HG03108 (cell line): ENCODE results near the gene RHOC.
"Not testable (repeated sequence)": the region's sequence is repeated elsewhere in the genome, so short reads cannot be mapped to it uniquely, and the experiment has no call there.

Experiments used
- ATAC-seq: cut with Tn5 transposase; IDR thresholded peaks from one replicate; pipeline ENCODE4 v1.9.1; 2021; ENCODE audit warnings: moderate library complexity; ENCODE audit not compliant: unreplicated experiment

The RHOC gene

GRCh38 chr1:112706505-112707220 lies at the start of gene RHOC:
Gene RHOC, minus strand, starts transcription at chr1:112707127. Its CDS starts 3,328 bp downstream, at chr1:112703799.
- peak; percentile 55 for ATAC-seq

GRCh38 chr1:112754116-112754628 lies 47.2 kb upstream of the RHOC start:
- no peak for ATAC-seq

DNA sequence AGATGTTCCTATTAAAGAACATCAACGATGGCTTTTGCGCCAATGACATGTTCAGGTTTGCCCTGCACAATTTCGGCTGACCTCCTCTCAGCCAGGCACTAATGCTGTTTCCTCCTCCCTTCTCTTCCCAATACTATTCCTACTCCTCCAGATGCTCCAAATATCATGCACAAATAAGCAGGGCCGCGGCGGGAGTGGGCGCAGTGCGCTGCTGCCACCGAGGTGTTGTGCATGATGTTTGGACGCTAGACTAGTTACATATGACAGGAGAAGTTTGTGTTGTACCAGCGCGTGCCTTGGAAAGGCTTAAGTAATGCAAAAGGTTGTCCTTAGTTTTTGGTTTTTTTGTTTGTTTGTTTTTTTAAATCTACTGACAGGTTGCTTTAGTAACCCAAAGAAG lies 41.5 kb upstream of the RHOC start:
- ATAC-seq = no peak

- ATAC-seq = no peak
These were observed 37.2 kb upstream of the RHOC start for GRCh38 chr1:112744009-112744578.

GRCh38 chr1:112743174-112744008 lies 36.5 kb upstream of the RHOC start:
- no peak for ATAC-seq

DNA sequence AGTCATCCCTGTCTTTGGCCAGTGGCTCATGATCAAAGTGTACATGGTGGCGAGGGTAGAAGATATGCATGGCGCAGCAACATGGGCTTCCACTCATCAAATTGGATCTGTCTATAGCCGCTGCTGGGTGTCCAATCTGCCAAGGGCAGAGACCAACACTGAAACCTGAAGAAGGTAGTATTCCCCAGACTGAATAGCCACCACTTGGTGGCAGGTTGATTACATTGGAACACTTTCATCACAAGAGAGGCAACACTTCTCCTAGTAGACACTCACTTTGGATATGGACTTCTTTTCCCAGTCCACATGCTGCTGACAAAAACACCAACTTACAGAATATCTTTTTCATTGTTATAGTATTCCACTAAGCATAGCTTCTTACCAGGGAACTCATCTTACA lies 30.6 kb upstream of the RHOC start:
- no peak for ATAC-seq

DNA sequence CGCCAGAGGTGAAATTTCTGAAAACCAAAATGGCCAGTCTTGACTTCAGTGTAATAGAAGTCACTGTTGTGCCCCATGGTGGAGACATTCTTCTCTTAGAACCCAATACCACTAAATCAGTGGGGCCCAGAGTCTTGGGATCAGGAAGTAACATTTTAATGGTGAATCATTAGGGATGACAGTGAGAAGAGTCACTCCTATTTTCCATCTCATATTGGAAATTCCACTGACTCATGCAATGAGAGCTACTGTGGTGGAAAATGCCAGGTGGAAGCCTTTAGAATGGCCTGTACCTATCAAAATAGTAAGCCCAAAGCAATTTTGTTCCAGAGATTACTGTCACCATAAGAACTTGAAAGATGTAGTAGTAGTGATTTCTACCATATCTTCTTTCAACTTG lies 28.8 kb upstream of the RHOC start:
- ATAC-seq = no peak

GRCh38 chr1:112731451-112731850 lies 24.5 kb upstream of the RHOC start:
- no peak for ATAC-seq

DNA sequence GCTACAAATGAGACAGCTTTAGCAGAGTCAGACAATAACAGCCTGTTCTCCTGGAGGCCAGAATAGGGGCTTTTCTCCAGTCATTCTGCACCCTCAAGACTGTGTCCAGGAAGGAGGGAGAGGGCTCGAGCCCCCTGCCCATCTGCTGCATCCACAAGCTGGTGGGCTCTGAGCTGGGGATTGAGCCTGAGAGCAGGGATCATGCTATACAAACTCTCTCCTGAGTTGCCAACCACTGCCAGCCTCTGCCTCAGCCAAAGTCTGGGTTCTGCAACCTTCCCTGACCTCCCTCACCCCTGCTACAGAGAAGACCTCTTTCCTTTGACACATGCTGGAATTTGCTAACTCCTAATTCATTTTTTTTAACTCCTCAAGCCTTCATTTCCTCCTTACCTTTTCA lies 23.0 kb upstream of the RHOC start:
- no peak for ATAC-seq

DNA sequence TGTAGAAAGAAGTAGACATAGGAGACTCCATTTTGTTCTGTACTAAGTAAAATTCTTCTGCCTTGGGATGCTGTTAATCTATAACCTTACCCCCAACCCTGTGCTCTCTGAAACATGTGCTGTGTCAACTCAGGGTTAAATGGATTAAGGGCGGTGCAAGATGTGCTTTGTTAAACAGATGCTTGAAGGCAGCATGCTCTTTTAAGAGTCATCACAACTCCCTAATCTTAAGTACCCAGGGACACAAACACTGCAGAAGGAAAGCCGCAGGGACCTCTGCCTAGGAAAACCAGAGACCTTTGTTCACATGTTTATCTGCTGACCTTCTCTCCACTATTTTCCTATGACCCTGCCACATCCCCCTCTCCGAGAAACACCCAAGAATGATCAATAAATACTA lies 22.1 kb upstream of the RHOC start:
- ATAC-seq = not testable (repeated sequence)

DNA sequence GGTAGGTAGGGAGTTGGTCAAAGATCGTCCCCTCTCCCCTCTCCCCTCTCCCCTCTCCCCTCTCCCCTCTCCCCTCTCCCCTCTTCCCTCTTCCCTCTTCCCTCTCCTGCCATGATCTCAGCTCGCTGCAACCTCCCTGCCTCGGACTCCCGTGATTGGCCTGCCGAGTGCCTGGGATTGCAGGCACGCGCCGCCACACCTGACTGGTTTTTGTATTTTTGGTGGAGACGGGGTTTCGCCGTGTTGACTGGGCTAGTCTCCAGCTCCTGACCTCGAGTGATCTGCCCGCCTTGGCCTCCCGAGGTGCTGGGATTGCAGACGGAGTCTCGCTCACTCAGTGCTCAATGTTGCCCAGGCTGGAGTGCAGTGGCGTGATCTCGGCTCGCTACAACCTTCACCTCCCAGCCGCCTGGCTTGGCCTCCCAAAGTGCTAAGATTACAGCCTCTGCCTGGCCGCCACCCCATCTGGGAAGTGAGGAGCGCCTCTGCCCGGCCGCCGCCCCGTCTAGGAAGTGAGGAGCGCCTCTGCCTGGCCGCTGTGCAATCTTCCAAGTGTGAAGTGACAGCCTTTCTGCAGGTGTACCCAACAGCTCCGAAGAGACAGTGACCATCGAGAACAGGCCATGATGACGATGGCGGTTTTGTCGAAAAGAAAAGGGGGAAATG lies 21.5 kb upstream of the RHOC start:
- not testable (repeated sequence) for ATAC-seq

DNA sequence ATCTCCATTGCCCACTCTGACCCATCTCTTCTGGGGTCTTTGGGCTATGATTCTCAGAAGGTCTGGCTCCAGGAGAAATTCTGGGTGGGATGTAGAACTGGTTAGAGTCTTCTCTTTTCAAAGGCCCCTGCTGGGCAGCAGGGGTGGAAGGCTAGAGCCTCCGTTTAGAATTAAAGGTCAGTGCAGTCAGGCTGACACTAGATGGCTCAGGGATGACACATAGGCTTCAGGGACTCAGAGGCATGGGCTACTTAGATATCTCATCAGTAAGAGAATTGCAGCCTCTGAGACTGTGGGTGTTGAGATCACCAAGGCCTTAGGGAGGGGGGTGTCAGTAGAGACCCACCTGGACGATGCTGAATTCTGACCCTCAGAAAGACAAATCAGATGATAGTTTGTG lies 20.8 kb upstream of the RHOC start:
- ATAC-seq = no peak

DNA sequence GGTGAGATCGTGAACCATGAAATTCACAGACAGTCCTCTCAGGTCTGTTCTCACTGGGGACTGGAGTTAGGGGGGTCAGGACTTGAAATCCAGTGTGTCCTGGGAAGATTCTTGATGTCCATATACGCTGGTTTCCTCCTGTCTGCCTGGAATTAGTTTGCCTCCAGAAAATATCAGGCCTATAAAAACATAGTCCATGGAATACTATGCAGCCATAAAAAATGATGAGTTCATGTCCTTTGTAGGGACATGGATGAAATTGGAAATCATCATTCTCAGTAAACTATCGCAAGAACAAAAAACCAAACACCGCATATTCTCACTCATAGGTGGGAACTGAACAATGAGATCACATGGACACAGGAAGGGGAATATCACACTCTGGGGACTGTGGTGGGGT lies 17.3 kb upstream of the RHOC start:
- not testable (repeated sequence) for ATAC-seq

- no peak for ATAC-seq
These were observed 16.5 kb upstream of the RHOC start for GRCh38 chr1:112723511-112723839.

DNA sequence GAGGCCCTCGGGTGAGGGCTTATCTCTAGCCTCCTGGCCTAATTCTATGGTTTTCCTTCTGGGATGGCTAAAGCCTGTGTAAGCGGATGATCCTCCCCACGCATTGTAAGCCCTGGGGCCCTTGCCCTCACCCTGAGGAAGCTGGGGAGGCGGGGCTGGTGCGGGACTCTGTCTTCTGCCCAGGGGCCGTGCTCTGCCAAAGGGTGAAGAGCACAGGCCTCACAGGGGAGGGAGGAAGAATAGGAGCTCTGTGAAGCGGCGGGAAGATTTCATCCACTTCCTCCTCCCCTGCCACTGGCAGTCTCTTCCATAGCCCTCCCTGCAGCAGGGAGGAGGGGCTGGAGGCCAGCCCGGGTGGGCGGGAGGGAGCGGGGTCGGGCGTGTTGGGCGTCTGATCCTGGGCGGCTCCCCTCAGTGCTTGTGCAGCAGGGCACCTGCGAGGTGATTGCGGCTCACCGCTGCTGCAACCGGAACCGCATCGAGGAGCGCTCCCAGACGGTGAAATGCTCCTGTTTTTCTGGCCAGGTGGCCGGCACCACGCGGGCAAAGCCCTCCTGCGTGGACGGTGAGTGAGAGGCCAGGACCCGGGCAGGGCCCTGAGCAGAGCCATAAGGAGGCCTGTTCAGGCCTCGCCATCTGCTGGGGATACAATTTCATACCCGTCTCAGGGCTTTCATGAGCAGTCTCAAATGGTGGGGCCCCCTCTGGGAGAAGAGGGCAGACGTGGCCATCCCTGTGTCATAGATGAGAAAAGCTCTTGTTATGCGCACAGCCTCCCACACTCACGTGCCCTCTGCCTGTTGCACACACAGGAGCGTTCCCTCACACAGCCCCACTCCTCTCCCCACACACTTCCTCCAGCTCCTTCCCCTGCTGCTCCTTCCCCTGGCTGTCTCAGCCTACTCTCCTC lies 15.9 kb upstream of the RHOC start:
- no peak for ATAC-seq

DNA sequence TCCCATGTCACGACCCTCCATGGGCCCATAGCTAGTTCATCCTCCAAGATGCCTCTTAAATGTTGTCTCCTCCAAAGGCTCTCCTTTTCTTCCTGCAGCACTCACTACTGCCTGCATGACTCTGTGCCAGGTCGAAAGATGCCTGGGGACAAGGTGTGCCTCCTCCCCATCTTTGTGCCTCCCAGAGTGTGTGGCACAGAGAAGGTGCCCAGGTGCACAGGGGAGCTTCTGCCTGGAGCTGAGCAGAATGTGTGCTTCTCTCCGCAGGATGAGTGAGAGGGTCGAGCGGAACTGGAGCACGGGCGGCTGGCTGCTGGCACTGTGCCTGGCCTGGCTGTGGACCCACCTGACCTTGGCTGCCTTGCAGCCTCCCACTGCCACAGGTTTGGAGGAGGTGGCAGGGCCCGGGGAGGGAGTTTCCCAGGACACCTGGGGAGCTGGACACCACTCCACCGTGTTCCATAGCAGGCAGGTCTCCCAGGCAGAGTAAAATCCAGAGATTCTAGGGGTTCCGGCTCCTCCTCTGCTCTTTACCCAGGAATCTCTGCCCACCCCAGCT lies 15.1 kb upstream of the RHOC start:
- no peak for ATAC-seq

DNA sequence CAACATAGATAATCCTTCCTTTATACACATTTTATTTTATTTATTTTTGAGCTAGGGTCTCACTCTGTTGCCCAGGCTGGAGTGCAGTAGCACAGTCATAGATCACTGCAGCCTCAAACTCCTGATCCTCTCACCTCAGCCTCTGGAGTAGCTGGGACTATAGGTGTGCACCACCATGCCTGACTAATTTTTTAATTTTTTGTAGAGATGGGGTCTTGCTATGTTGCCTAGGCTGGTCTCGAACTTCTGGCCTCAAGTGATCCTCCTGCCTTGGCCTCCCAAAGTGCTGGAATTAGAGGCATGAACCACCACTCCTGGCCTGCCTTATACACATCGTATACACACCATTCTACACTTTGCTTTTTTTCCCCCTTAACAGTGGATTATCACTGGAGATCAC lies 14.4 kb upstream of the RHOC start:
- not testable (repeated sequence) for ATAC-seq

DNA sequence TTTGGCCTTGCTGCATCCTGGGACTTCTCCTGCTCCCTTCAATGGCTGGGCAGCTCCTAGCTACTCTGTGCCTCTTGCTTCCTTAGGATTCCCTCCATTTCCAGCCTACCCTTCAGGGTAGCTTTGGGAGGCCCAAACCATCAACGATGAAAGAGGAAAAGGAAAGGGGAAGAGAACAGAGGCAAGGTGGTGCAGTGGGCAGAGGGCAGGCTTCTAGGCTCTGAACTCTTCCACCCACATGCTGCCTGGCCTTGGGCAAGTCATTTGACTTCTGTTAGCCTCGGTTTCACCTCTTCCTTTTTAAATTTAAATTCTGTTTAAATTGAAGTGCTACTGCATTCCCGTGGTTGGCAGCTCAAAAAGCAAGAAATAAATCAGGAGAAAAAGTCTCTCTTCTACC lies 13.9 kb upstream of the RHOC start:
- ATAC-seq = no peak

GRCh38 chr1:112719706-112720105 lies 12.8 kb upstream of the RHOC start:
- ATAC-seq = no peak
